CD14-positive monocyte (primary cell): ENCODE data around the gene ASCC1. TPM values are rescaled to one million over a fixed set of nuclear protein-coding genes. Genes with fewer than 3 reads are reported as not detected.

Experiments
- DNase-seq, 3 donors: peaks; one replicate each; pipeline ENCODE4 v3.0.0-alpha.2; 2011 to 2022
- H2AFZ ChIP-seq: 2 replicates; pipeline ENCODE4 v1.6.0; 2012; ENCODE audit warnings: mild to moderate bottlenecking, low read depth, low read length, inconsistent platforms; ENCODE audit not compliant: insufficient read depth, poor library complexity, severe bottlenecking
- H3K27ac ChIP-seq, 2 donors: 1 replicate in 1 of 2; 2 replicates in 1 of 2; pipeline ENCODE4 v1.5.1; 2012 to 2013; ENCODE audit warnings: low read length in 2 of 2, control low read depth in 1 of 2, inconsistent platforms in 1 of 2, low read depth in 1 of 2, mild to moderate bottlenecking in 1 of 2
- H3K27me3 ChIP-seq, 2 donors: one replicate each; pipeline versions ENCODE4 v1.6.0 to v1.6.1; 2011 to 2013; ENCODE audit warnings: low read length in 2 of 2; ENCODE audit not compliant: control insufficient read depth in 2 of 2, insufficient read depth in 2 of 2
- H3K36me3 ChIP-seq, 2 donors: replicated peaks in 1 of 2; 1 replicate in 1 of 2; 2 replicates in 1 of 2; pipeline versions ENCODE4 v1.5.1 to v1.6.1; 2012 to 2013; ENCODE audit warnings: low read length in 2 of 2, control low read depth in 1 of 2, inconsistent platforms in 1 of 2, mild to moderate bottlenecking in 1 of 2; ENCODE audit not compliant: insufficient read depth in 2 of 2, control insufficient read depth in 1 of 2
- H3K4me1 ChIP-seq, 2 donors: 1 replicate in 1 of 2; 2 replicates in 1 of 2; pipeline versions ENCODE4 v1.5.1 to v1.6.1; 2012 to 2013; ENCODE audit warnings: low read length in 2 of 2, control low read depth in 1 of 2, inconsistent platforms in 1 of 2, mild to moderate bottlenecking in 1 of 2, moderate library complexity in 1 of 2; ENCODE audit not compliant: insufficient read depth in 2 of 2, control insufficient read depth in 1 of 2
- H3K4me2 ChIP-seq: replicated peaks from 2 replicates; pipeline ENCODE3; 2012; ENCODE audit warnings: low read length, moderate library complexity, mild to moderate bottlenecking; ENCODE audit not compliant: poor library complexity, severe bottlenecking; ENCODE audit errors: extremely low read depth
- H3K4me3 ChIP-seq, 3 experiments: fragments of 200-600 bp in 1 of 3; sonication (generic) in 1 of 3; replicated peaks in 1 of 3; 1 replicate in 2 of 3; 2 replicates in 1 of 3; pipeline ENCODE4 v1.5.1; 2011 to 2013; ENCODE audit warnings: low read length in 3 of 3, mild to moderate bottlenecking in 3 of 3, control low read depth in 2 of 3, low read depth in 2 of 3, inconsistent platforms in 1 of 3, moderate library complexity in 1 of 3
- H3K79me2 ChIP-seq: 2 replicates; pipeline ENCODE4 v1.6.0; 2012; ENCODE audit warnings: mild to moderate bottlenecking, control low read depth, inconsistent platforms, low read length, moderate library complexity; ENCODE audit not compliant: insufficient read depth
- H3K9ac ChIP-seq: 2 replicates; pipeline ENCODE4 v1.6.0; 2017; ENCODE audit warnings: low read length, mild to moderate bottlenecking; ENCODE audit not compliant: insufficient read depth, poor library complexity, severe bottlenecking
- H3K9me3 ChIP-seq, 2 donors: replicated peaks in 1 of 2; 1 replicate in 1 of 2; 2 replicates in 1 of 2; pipeline versions ENCODE4 v1.5.1 to v1.6.1; 2012 to 2013; ENCODE audit warnings: low read length in 2 of 2, control low read depth in 1 of 2; ENCODE audit not compliant: control insufficient read depth in 1 of 2, insufficient read depth in 1 of 2
- H4K20me1 ChIP-seq: 2 replicates; pipeline ENCODE4 v1.6.0; 2012; ENCODE audit warnings: mild to moderate bottlenecking, low read length, control low read depth, moderate library complexity; ENCODE audit not compliant: insufficient read depth
- H3K27ac Mint-ChIP-seq, 7 donors: one replicate each; pipeline ENCODE4 v1.8.0; 2020; ENCODE audit warnings: mild to moderate bottlenecking in 7 of 7, mixed read lengths in 7 of 7, moderate library complexity in 6 of 7, inconsistent platforms in 2 of 7
- H3K27me3 Mint-ChIP-seq, 3 donors: one replicate each; pipeline ENCODE4 v1.8.0; 2021 to 2022; ENCODE audit warnings: low read depth in 3 of 3, mild to moderate bottlenecking in 3 of 3, mixed read lengths in 3 of 3, moderate library complexity in 3 of 3, inconsistent platforms in 1 of 3
- H3K36me3 Mint-ChIP-seq, 2 donors: one replicate each; pipeline ENCODE4 v1.8.0; 2020; ENCODE audit warnings: mixed read lengths in 2 of 2, inconsistent platforms in 1 of 2, mild to moderate bottlenecking in 1 of 2
- H3K4me1 Mint-ChIP-seq: one replicate; pipeline ENCODE4 v1.8.0; 2020; ENCODE audit warnings: mild to moderate bottlenecking, mixed read lengths
- H3K4me3 Mint-ChIP-seq, 2 donors: one replicate each; pipeline ENCODE4 v1.8.0; 2020; ENCODE audit warnings: mild to moderate bottlenecking in 2 of 2, mixed read lengths in 2 of 2, moderate library complexity in 1 of 2
- H3K9me3 Mint-ChIP-seq, 7 donors: one replicate each; pipeline ENCODE4 v1.8.0; 2020 to 2022; ENCODE audit warnings: mixed read lengths in 7 of 7, mild to moderate bottlenecking in 6 of 7, moderate library complexity in 6 of 7, inconsistent platforms in 2 of 7
- WGBS: methylation state at CpG from one replicate; pipeline ENCODE4 v1.1.5; 2013; ENCODE audit warnings: missing lambda C conversion rate; ENCODE audit not compliant: insufficient coverage; 5-methylcytosine and 5-hydroxymethylcytosine counted together
- intact Hi-C, 2 donors: fragments of 100-400 bp; cut with micrococcal nuclease; formaldehyde crosslinking; loops; one replicate each; pipeline versions ENCODE4 v1.15.0 to v1.15.1; 2023
- polyA plus RNA-seq, 3 donors: library from polyadenylated mRNA; depleted of rRNA in 1 of 3; unstranded in 2 of 3; stranded (reverse) in 1 of 3; fragments of 300-500 nt in 2 of 3; fragments of >200 nt in 1 of 3; fragmentation: Illumina TruSeq in 2 of 3; gene quantifications; 1 replicate in 2 of 3; 2 replicates in 1 of 3; pipeline ENCODE4 v1.2.3, GENCODE V29; 2012 to 2021
- TF ChIP-seq, protein P1 (sequence below): fragments of 200-600 bp; IDR thresholded peaks from one replicate; pipeline ENCODE4 v1.8.0; 2022; ENCODE audit warnings: antibody characterized with exemption, mild to moderate bottlenecking

ASCC1 gene
- polyA plus RNA-seq, 3 donors, result 8.2 to 20.9 (median 17.9) TPM

DNA sequence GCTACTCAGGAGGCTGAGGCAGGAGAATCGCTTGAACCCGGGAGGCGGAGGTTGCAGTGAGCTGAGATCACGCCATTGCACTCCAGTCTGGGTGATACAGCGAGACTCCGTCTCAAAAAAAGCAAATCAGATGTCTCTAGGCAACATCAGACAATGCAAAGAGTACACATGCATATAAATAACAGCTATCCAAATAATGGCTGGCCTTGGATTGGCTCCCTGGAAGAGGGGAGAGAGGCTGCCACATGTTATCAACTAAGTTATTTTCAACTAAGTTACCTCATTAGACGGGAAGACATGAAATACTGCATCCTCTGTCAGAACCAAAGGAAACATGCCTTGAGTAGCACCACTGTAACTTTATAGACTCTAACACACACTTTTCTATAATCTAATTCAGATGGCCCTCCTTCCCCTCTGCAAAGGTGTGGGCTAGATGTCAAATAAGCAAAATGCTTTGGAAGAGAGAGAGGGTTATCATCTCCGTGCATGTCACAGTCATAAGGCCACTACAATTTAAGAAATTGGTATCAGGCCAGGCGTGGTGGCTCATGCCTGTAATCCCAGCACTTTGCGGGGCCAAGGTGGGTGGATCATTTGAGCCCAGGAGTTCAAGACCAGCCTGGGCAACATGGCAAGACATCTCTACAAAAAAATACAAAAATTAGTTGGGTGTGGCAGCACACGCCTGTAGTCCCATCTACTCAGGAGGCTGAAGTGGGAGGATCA lies 105.2 kb downstream of the ASCC1 start:
- no peaks in the 10 kb centered on the region for H3K27me3 Mint-ChIP-seq
- H3K36me3 Mint-ChIP-seq, result peaks cover 30 to 42% of the 10 kb centered on the region in 2 donors
- WGBS, result 100% methylated on average over 1 of the region's 11 CpGs
- H3K27ac ChIP-seq, result no peak overlapping the region
- H3K4me1 ChIP-seq, result no peaks in the 10 kb centered on the region
- no peaks in the 10 kb centered on the region for H3K27me3 ChIP-seq
- H3K36me3 ChIP-seq, result peaks cover 0 to 4% of the 10 kb centered on the region in 2 donors
- H2AFZ ChIP-seq, result no peak overlapping the region
- DNase-seq, result no peak
- H3K4me2 ChIP-seq, result no peak overlapping the region
- TF ChIP-seq, protein P1, sequence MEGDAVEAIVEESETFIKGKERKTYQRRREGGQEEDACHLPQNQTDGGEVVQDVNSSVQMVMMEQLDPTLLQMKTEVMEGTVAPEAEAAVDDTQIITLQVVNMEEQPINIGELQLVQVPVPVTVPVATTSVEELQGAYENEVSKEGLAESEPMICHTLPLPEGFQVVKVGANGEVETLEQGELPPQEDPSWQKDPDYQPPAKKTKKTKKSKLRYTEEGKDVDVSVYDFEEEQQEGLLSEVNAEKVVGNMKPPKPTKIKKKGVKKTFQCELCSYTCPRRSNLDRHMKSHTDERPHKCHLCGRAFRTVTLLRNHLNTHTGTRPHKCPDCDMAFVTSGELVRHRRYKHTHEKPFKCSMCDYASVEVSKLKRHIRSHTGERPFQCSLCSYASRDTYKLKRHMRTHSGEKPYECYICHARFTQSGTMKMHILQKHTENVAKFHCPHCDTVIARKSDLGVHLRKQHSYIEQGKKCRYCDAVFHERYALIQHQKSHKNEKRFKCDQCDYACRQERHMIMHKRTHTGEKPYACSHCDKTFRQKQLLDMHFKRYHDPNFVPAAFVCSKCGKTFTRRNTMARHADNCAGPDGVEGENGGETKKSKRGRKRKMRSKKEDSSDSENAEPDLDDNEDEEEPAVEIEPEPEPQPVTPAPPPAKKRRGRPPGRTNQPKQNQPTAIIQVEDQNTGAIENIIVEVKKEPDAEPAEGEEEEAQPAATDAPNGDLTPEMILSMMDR, result no peak
- H4K20me1 ChIP-seq, result no peaks in the 10 kb centered on the region
- H3K27ac Mint-ChIP-seq, result no peak overlapping the region
- no peaks in the 10 kb centered on the region for H3K9me3 ChIP-seq
- no peak overlapping the region for H3K4me3 Mint-ChIP-seq
- intact Hi-C loops, result no loop called here
- H3K4me3 ChIP-seq, result no peak overlapping the region
- no peak overlapping the region for H3K9ac ChIP-seq
- peaks cover 0 to 2% (median 0%) of the 10 kb centered on the region in 7 donors for H3K9me3 Mint-ChIP-seq
- no peaks in the 10 kb centered on the region for H3K79me2 ChIP-seq
- no peaks in the 10 kb centered on the region for H3K4me1 Mint-ChIP-seq

DNA sequence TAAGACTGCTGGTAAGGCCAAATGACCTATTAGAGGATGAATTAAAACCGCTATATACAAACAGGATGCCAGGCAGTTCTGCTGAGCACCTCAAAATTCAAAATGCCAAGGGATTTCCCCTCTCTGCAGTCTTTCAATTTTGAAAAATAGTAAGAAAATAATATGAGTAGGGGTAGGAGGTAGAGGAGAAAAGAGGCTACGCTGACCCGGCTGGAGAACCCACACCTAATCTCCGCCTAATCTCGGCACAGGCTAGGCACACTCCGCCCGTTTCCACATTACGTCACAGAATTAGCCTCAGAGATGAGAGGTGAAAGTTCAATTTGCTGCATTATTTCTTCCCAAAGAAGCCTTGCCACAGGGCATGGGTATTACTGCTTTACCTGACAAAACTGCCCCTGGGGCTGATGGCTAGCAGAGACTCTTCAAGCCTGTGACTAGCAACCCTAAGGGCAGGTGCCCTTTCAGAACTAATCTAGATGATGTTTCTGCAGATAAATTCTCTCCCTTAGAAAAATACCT lies 106.4 kb downstream of the ASCC1 start:
- TF ChIP-seq, protein P1, result no peak
- Mint-ChIP-seq H3K27me3 (peaks cover 0 to 3% (median 0%) of the 10 kb centered on the region in 3 donors), H3K27ac (no peak overlapping the region), H3K4me1 (no peaks in the 10 kb centered on the region), H3K36me3 (peaks cover 27 to 41% of the 10 kb centered on the region in 2 donors), H3K9me3 (no peaks in the 10 kb centered on the region), H3K4me3 (no peak overlapping the region)
- Histone ChIP-seq H3K27me3 (no peaks in the 10 kb centered on the region), H3K27ac (no peak overlapping the region), H4K20me1 (no peaks in the 10 kb centered on the region), H3K79me2 (no peaks in the 10 kb centered on the region), H3K4me3 (no peak overlapping the region), H3K4me2 (no peak overlapping the region), H3K4me1 (no peaks in the 10 kb centered on the region), H3K9me3 (no peaks in the 10 kb centered on the region), H2AFZ (no peak overlapping the region), H3K36me3 (peaks cover 0 to 4% of the 10 kb centered on the region in 2 donors), H3K9ac (no peak overlapping the region)
- DNase-seq, result no peak
- 100% methylated on average over 2 of the region's 8 CpGs for WGBS
- intact Hi-C loops, result no loop called here
